Endothelial cell of coronary artery (primary cell): ENCODE measurements around the gene ARL2. TPM values are rescaled to one million over a fixed set of nuclear protein-coding genes. Genes with fewer than 3 reads are reported as not detected.

Source experiments
- total RNA-seq: library from RNA; depleted of rRNA; stranded (reverse); fragments of >200 nt; gene quantifications from 2 replicates; pipeline ENCODE4 v1.2.3, GENCODE V29; 2014

ARL2 gene
- 88.1 and 122 TPM in 2 replicates for total RNA-seq

GRCh38 chr11:65013888-65014725 lies at the start of gene ARL2:
Gene ARL2 (plus strand): TSS chr11:65014160. CDS start chr11:65014208, 48 bp downstream.

GRCh38 chr11:64971421-64972233 lies 42.3 kb upstream of the ARL2 start, which contains the start of gene MAJIN:
Gene MAJIN (minus strand): TSS chr11:64972108. CDS start chr11:64959405, 12,703 bp downstream.

GRCh38 chr11:64996710-64997380 lies 17.1 kb upstream of the ARL2 start, which contains the start of gene BATF2:
Gene BATF2 (minus strand): TSS chr11:64996971. CDS start chr11:64996914, 57 bp downstream.

GRCh38 chr11:65027213-65028067 lies 13.5 kb downstream of the ARL2 start, which contains the start of gene SNX15:
Gene SNX15 (plus strand): TSS chr11:65027439. CDS start chr11:65027538, 99 bp downstream.

GRCh38 chr11:65040847-65041622 lies 27.1 kb downstream of the ARL2 start, which contains the start of gene SAC3D1:
Gene SAC3D1 (plus strand): TSS chr11:65041210. CDS start chr11:65041293, 83 bp downstream.

GRCh38 chr11:65058419-65059054 lies 44.6 kb downstream of the ARL2 start, which contains the start of gene NAALADL1:
Gene NAALADL1 (minus strand): TSS chr11:65058553. CDS start chr11:65058521, 32 bp downstream.

Other genes starting within 250 kb of the ARL2 start
- 65.3 and 107 TPM in 2 replicates for gene SF1, start 235.6 kb upstream of the ARL2 start, total RNA-seq
- gene MAP4K2, start 210.9 kb upstream of the ARL2 start, total RNA-seq = 26.5 and 28.4 TPM in 2 replicates
- 15.1 and 19.8 TPM in 2 replicates for gene MEN1, start 203.6 kb upstream of the ARL2 start, total RNA-seq
- 0.09 and 0.18 TPM in 2 replicates for gene CDC42BPG, start 169.5 kb upstream of the ARL2 start, total RNA-seq
- gene EHD1, start 135.5 kb upstream of the ARL2 start, total RNA-seq = 99.0 and 121 TPM in 2 replicates
- 8.3 and 11.4 TPM in 2 replicates for gene ATG2A, start 97.0 kb upstream of the ARL2 start, total RNA-seq
- 5.6 and 14.5 TPM in 2 replicates for gene PPP2R5B, start 89.5 kb upstream of the ARL2 start, total RNA-seq
- gene GPHA2, start 78.3 kb upstream of the ARL2 start, total RNA-seq = not detected in 2 replicates
- gene MAJIN, start 42.1 kb upstream of the ARL2 start, total RNA-seq = not detected in 2 replicates
- 0.36 and 0.75 TPM in 2 replicates for gene BATF2, start 17.2 kb upstream of the ARL2 start, total RNA-seq
- 11.2 and 14.8 TPM in 2 replicates for gene SNX15, start 13.3 kb downstream of the ARL2 start, total RNA-seq
- 9.9 and 11.4 TPM in 2 replicates for gene SAC3D1, start 27.1 kb downstream of the ARL2 start, total RNA-seq
- gene NAALADL1, start 44.4 kb downstream of the ARL2 start, total RNA-seq = 6.1 and 12.3 TPM in 2 replicates
- gene CDCA5, start 69.9 kb downstream of the ARL2 start, total RNA-seq = 4.2 and 7.7 TPM in 2 replicates
- 25.0 and 28.2 TPM in 2 replicates for gene ZFPL1, start 70.1 kb downstream of the ARL2 start, total RNA-seq
- gene VPS51, start 82.1 kb downstream of the ARL2 start, total RNA-seq = 193 and 216 TPM in 2 replicates
- gene TM7SF2, start 97.7 kb downstream of the ARL2 start, total RNA-seq = 8.0 and 10.9 TPM in 2 replicates
- gene ZNHIT2, start 103.5 kb downstream of the ARL2 start, total RNA-seq = 7.1 and 9.4 TPM in 2 replicates
- gene FAU, start 108.0 kb downstream of the ARL2 start, total RNA-seq = 535 and 549 TPM in 2 replicates
- gene MRPL49, start 108.2 kb downstream of the ARL2 start, total RNA-seq = 31.3 and 37.8 TPM in 2 replicates
- 5.5 and 12.2 TPM in 2 replicates for gene SYVN1, start 120.4 kb downstream of the ARL2 start, total RNA-seq
- not detected in 2 replicates for gene SPDYC, start 156.1 kb downstream of the ARL2 start, total RNA-seq
- 81.0 and 91.3 TPM in 2 replicates for gene CAPN1, start 167.8 kb downstream of the ARL2 start, total RNA-seq
- 5.9 and 6.7 TPM in 2 replicates for gene POLA2, start 247.8 kb downstream of the ARL2 start, total RNA-seq